Stomach (tissue), 4 donors: Measurements from ENCODE around the gene CHN2.

Experiments
- POLR2A ChIP-seq, 4 donors: fragments of 450-650 bp; IDR thresholded peaks; one replicate each; pipeline ENCODE4 v1.6.1; 2016; ENCODE audit warnings: antibody characterized with exemption in 4 of 4, control low read depth in 2 of 4, mild to moderate bottlenecking in 1 of 4, moderate library complexity in 1 of 4
- POLR2AphosphoS5 ChIP-seq, 3 donors: sonication (generic); formaldehyde crosslinking; IDR thresholded peaks; one replicate each; pipeline ENCODE4 v1.6.1; 2016; ENCODE audit warnings: antibody characterized with exemption in 3 of 3
- TF ChIP-seq, protein P1 (sequence below), 7 experiments: fragments of 450-650 bp in 4 of 7; fragments of 200-600 bp in 3 of 7; sonication (generic) in 3 of 7; IDR thresholded peaks; one replicate each; pipeline ENCODE4 v1.5.1; 2016 to 2019; ENCODE audit warnings: antibody characterized with exemption in 7 of 7, control low read depth in 2 of 7, mild to moderate bottlenecking in 1 of 7

DNA sequence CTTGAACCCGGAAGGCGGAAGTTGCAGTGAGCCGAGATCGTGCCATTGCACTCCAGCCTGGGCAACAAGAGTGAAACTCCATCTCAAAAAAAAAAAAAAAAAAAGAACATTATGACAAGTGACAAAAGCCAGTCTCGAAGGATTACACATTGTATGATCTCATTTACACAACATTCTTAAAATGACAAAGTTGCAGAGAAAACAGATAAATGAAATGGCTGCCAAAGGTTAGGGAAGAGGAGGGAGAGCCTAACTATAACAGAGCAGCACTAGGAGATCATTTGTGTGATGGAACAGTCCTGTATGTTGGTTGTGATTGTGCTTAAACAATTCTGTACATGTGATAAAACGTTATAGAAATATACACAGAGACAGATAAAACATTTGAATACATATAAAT, 32.0 kb upstream of the CHN2 start:
- TF ChIP-seq POLR2A (IDR thresholded peaks at IDR 0.05) (no peak), POLR2AphosphoS5 (IDR thresholded peaks at IDR 0.05) (no peak)
- TF ChIP-seq, protein P1, sequence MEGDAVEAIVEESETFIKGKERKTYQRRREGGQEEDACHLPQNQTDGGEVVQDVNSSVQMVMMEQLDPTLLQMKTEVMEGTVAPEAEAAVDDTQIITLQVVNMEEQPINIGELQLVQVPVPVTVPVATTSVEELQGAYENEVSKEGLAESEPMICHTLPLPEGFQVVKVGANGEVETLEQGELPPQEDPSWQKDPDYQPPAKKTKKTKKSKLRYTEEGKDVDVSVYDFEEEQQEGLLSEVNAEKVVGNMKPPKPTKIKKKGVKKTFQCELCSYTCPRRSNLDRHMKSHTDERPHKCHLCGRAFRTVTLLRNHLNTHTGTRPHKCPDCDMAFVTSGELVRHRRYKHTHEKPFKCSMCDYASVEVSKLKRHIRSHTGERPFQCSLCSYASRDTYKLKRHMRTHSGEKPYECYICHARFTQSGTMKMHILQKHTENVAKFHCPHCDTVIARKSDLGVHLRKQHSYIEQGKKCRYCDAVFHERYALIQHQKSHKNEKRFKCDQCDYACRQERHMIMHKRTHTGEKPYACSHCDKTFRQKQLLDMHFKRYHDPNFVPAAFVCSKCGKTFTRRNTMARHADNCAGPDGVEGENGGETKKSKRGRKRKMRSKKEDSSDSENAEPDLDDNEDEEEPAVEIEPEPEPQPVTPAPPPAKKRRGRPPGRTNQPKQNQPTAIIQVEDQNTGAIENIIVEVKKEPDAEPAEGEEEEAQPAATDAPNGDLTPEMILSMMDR (IDR thresholded peaks at IDR 0.05): no peak
